NT2/D1 (cell line): Measurements from ENCODE around the gene UPP2.

Source experiments
- DNase-seq: peaks from one replicate; pipeline ENCODE4 v3.0.0-alpha.2; 2011; ENCODE audit warnings: low read depth, low spot score
- H3K27me3 ChIP-seq: 2 replicates; pipeline ENCODE4 v1.6.0; 2011; ENCODE audit warnings: mild to moderate bottlenecking; ENCODE audit not compliant: insufficient read length, insufficient read depth
- H3K36me3 ChIP-seq: 2 replicates; pipeline ENCODE4 v1.6.1; 2011; ENCODE audit warnings: mild to moderate bottlenecking, low read length, mixed read lengths; ENCODE audit not compliant: insufficient read depth, insufficient read length
- H3K4me1 ChIP-seq: 2 replicates; pipeline ENCODE4 v1.5.1; 2011; ENCODE audit not compliant: insufficient read depth, insufficient read length
- H3K4me3 ChIP-seq: 2 replicates; pipeline ENCODE4 v1.5.1; 2011; ENCODE audit warnings: low read depth; ENCODE audit not compliant: insufficient read length
- H3K9ac ChIP-seq: 2 replicates; pipeline ENCODE4 v1.6.0; 2011; ENCODE audit warnings: low read depth; ENCODE audit not compliant: insufficient read length
- H3K9me3 ChIP-seq: 2 replicates; pipeline ENCODE4 v1.5.1; 2011; ENCODE audit warnings: mild to moderate bottlenecking, low read length; ENCODE audit not compliant: insufficient read depth
- SUZ12 ChIP-seq: IDR thresholded peaks from 2 replicates; pipeline ENCODE4 v1.6.1; 2011; ENCODE audit not compliant: insufficient read length, insufficient read depth; ENCODE audit errors: extremely low read depth
- YY1 ChIP-seq: IDR thresholded peaks from 2 replicates; pipeline ENCODE4 v1.6.1; 2011; ENCODE audit not compliant: insufficient read length, insufficient read depth
- ZNF274 ChIP-seq: IDR thresholded peaks from 2 replicates; pipeline ENCODE4 v1.6.1; 2011; ENCODE audit warnings: mild to moderate bottlenecking, low read depth, low read length

UPP2 gene

DNA sequence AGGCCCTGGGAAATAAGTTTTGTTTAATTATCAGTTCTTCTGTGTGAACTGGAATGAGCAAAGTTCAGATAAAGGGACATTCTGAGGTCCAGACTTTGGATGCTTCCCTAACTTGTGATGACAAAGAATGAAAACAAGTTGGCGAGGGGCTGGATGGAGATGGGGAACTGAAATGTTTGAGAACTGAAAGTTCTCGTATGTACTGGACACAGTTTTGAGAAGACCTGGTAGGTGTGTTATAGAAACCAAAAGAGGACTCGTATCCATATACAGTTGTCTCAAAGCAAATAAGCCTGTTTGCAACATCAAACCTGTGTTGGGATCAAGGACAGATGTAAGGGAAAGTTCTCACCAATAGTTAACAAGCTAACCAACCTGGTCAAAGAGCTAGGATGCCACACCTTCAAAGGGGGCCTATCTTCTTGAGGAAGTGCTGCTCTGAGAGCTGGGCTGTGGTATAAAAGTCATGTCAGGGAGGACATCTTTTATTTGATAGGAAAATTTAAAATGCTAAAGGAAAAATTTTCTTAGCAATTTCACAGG lies at the start of gene UPP2:
Gene UPP2, plus strand, starts transcription at position 493 of the 543 bp plus-strand sequence. CDS start 188 bp downstream, outside the sequence.
- H3K4me3 ChIP-seq: no peak within 1 kb of the TSS
- no peaks in the 10 kb centered on the region for H3K36me3 ChIP-seq
- no peak for DNase-seq
- no peak within 1 kb of the TSS for H3K9ac ChIP-seq
- H3K27me3 ChIP-seq: no peaks in the 10 kb centered on the region
- no peak for TF ChIP-seq ZNF274
- TF ChIP-seq SUZ12: no peak
- no peak for TF ChIP-seq YY1
- no peaks in the 10 kb centered on the region for H3K4me1 ChIP-seq
- H3K9me3 ChIP-seq: no peaks in the 10 kb centered on the region

DNA sequence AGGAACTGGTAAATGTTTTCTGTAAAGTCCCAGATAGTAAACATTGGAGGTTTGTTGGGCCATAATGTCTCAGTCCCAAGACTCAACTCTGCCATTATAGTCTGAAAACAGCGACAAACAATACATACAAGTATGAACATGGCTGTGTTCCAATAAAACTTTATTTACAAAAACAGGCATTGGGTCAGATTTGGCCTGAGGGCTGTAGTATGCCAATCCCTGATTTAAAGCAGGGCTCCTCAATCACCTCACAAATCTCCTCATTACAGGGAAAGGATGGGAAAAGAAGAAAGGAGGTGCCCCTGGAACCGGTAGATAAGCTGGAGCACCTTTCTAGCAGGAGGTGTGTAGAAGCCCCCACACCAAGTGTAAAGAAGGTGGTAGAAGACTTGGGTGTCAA lies 48.9 kb upstream of the UPP2 start:
- no peaks in the 10 kb centered on the region for H3K27me3 ChIP-seq
- no peaks in the 10 kb centered on the region for H3K36me3 ChIP-seq
- H3K4me3 ChIP-seq: no peak overlapping the region
- H3K9ac ChIP-seq: no peak overlapping the region
- TF ChIP-seq YY1 (no peak), SUZ12 (no peak), ZNF274 (no peak)
- no peaks in the 10 kb centered on the region for H3K9me3 ChIP-seq
- H3K4me1 ChIP-seq: no peaks in the 10 kb centered on the region
- DNase-seq: no peak

DNA sequence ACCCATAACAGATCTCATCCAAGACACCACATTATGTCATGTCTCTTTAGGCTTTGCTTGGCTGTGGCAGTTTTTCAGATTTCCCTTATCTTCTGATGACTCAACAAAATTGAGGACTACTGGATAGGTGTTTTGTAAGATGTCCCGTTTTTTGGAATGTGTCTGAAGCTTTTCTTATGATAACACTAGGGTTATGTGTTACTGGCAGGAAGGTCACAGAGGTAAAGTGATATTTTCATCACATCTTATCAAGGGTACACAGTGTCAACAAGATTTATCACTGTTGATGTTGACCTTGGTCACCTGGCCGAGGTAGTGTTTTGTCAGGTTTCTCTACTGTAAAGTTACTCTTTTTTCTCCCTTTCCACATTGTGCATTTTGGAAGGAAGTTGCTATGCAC lies 44.8 kb upstream of the UPP2 start:
- H3K4me3 ChIP-seq: no peak overlapping the region
- no peak for TF ChIP-seq SUZ12
- no peak for TF ChIP-seq YY1
- no peak for TF ChIP-seq ZNF274
- DNase-seq: no peak
- no peaks in the 10 kb centered on the region for H3K4me1 ChIP-seq
- H3K9me3 ChIP-seq: no peaks in the 10 kb centered on the region
- H3K27me3 ChIP-seq: no peaks in the 10 kb centered on the region
- H3K36me3 ChIP-seq: no peaks in the 10 kb centered on the region
- no peak overlapping the region for H3K9ac ChIP-seq

DNA sequence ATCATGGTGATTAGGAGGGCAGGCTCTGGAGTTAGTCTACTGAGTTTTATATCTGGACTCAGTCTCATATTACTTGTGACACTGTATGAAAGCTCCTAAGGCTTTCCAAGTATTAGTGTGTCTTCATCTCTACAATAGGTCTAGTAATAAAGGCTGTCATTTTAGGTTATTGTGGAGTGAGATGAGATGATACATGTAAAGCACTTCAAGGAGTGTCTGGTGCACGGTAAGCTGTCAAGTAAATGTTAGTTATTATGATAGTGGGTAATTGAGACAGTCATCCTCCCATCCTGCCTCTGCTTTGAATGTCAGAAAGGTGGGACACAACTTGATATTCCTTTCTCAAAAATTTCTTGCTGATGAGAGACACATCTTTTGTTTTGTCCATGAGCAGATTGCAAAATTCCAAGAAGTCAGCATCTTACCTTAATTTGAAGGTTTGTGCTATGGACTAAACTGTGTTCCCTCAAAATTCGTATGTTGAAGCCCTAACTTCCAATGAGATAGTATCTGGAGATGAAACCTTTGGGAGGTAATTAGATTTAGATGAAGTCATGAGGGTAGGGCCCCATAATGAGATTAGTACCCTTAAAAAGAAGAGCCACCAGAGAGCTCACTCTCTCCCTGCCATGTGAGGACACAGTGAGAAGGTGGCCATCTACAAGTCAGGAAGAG lies 41.4 kb upstream of the UPP2 start:
- H3K36me3 ChIP-seq: no peaks in the 10 kb centered on the region
- no peak overlapping the region for H3K9ac ChIP-seq
- H3K9me3 ChIP-seq: no peaks in the 10 kb centered on the region
- H3K4me1 ChIP-seq: no peaks in the 10 kb centered on the region
- H3K27me3 ChIP-seq: no peaks in the 10 kb centered on the region
- TF ChIP-seq YY1 (no peak), ZNF274 (no peak), SUZ12 (no peak)
- no peak overlapping the region for H3K4me3 ChIP-seq
- DNase-seq: no peak

DNA sequence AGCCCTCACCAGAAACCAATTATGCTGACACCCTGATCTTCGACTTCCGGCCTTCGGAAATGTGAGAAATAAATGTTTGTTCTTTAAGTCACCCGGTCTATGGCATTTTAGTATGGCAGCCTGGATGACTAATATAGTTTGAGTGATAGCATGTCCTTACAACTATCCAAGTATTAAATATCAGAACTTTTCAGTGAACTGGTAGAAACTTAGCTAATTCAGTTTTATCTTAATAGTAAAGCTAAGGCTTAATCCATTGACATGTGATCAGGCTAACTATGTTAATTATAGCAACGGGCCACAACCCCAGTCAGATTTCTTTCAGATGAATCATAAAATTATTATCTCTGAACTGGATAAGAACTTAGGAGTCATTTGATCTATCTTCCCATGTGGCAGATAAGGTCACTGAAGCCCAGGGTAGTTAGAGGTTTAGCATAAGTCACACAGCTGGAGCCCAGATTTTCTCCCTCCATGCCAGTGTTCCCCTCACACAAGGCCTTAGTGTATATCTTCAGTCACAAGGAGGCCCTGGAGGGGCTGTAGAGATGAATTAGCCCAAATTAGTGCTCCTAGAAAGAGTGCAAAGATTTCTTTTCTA lies 40.7 kb upstream of the UPP2 start:
- DNase-seq: no peak
- H3K9ac ChIP-seq: no peak overlapping the region
- H3K27me3 ChIP-seq: no peaks in the 10 kb centered on the region
- no peak for TF ChIP-seq SUZ12
- no peak for TF ChIP-seq ZNF274
- TF ChIP-seq YY1: no peak
- H3K9me3 ChIP-seq: no peaks in the 10 kb centered on the region
- no peaks in the 10 kb centered on the region for H3K4me1 ChIP-seq
- no peaks in the 10 kb centered on the region for H3K36me3 ChIP-seq
- H3K4me3 ChIP-seq: no peak overlapping the region

DNA sequence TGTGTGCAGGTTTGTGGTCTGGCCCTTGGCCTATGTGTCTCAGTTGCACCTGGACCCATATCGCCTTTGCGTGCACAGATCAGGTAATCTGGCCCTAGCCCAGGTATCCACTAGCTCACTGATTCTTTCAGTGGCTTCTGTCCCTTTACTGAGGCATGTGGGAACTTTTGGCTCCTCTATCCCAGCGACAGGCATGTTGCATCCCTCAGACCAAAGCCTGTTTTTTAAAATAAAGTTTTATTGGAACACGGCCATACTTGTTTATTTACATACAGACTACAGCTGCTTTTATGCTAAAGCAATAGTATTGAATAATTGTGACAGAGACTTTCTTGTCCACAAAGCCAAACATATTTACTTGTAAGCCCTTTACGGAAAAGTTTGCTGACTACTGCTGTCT lies 39.9 kb upstream of the UPP2 start:
- H3K9me3 ChIP-seq: no peaks in the 10 kb centered on the region
- TF ChIP-seq ZNF274: no peak
- no peak for TF ChIP-seq SUZ12
- no peak for TF ChIP-seq YY1
- H3K4me1 ChIP-seq: no peaks in the 10 kb centered on the region
- no peak for DNase-seq
- no peak overlapping the region for H3K9ac ChIP-seq
- H3K27me3 ChIP-seq: no peaks in the 10 kb centered on the region
- no peak overlapping the region for H3K4me3 ChIP-seq
- H3K36me3 ChIP-seq: no peaks in the 10 kb centered on the region

DNA sequence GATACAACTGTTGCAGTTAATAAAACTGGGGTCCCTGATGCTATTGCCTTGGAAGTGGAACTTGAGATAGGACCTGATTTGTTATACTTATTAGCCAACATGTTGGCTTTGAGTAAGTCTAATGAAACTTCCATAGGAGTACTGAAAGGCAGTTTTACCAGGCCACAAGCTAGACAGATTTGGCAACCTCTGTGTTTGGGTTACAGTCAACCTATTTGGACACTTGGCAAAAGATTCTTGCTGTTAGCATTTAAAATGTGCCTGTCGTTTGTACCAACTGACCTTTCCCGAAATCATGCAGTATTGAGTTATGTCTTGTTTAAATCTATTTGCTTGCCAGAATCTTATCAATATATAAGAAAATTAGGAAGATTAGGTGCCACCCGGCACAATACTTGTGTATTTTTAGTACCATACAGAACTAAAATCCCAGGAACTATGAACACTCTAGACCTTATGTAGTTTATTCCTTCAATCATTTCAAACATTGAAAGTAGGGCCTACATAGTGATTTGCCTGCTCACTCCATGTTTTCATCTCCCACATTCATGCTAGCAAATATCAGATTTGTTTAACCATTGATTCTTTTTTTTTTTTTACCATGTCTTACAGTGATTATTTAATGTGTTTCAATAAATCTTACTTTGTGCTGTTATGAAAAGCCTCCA lies 35.5 kb upstream of the UPP2 start:
- TF ChIP-seq YY1 (no peak), ZNF274 (no peak), SUZ12 (no peak)
- no peaks in the 10 kb centered on the region for H3K36me3 ChIP-seq
- no peaks in the 10 kb centered on the region for H3K27me3 ChIP-seq
- no peak overlapping the region for H3K9ac ChIP-seq
- DNase-seq: no peak
- no peaks in the 10 kb centered on the region for H3K4me1 ChIP-seq
- H3K9me3 ChIP-seq: no peaks in the 10 kb centered on the region
- H3K4me3 ChIP-seq: no peak overlapping the region
